ENCODE data around the gene PUM2. TPM values are rescaled to one million over a fixed set of nuclear protein-coding genes. Genes with fewer than 3 reads are reported as not detected.
A peak's percentile ranks its signal among the peaks of the same experiment; 100 is the strongest.

PUM2 gene
- total RNA-seq, 1 donor from 2014 or later, result 69.8 TPM

DNA sequence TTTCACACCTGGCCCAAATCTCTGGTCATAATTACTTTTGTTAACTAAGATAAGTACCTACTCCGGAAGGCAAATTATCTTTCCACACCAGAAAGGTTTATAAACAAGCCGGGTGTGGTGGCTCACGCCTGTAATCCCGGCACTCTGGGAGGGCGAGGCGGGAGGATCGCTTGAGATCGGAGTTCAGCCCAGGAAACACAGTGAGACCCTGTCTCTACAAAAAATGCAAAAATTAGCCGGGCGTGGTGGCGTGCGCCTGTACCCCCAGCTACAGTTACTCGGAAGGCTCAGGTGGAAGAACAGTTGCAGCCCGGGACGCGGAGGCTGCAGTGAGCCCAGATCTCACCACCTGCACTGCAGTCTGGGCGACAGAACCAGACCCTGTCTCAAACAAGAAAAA, 2.1 kb downstream of the PUM2 start:
- H3K4me1 ChIP-seq, result peaks cover 85% of the 10 kb centered on the region
- H3K4me3 ChIP-seq, result peak overlapping the region; percentile 98
- DNase-seq, result no peak
- H3K9me3 ChIP-seq (replicated peaks), result no peaks in the 10 kb centered on the region
- no peak overlapping the region for H3K27ac ChIP-seq (replicated peaks)
- intact Hi-C loops (cut with micrococcal nuclease), result no loop called here
- TF ChIP-seq, protein P1, sequence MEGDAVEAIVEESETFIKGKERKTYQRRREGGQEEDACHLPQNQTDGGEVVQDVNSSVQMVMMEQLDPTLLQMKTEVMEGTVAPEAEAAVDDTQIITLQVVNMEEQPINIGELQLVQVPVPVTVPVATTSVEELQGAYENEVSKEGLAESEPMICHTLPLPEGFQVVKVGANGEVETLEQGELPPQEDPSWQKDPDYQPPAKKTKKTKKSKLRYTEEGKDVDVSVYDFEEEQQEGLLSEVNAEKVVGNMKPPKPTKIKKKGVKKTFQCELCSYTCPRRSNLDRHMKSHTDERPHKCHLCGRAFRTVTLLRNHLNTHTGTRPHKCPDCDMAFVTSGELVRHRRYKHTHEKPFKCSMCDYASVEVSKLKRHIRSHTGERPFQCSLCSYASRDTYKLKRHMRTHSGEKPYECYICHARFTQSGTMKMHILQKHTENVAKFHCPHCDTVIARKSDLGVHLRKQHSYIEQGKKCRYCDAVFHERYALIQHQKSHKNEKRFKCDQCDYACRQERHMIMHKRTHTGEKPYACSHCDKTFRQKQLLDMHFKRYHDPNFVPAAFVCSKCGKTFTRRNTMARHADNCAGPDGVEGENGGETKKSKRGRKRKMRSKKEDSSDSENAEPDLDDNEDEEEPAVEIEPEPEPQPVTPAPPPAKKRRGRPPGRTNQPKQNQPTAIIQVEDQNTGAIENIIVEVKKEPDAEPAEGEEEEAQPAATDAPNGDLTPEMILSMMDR (IDR thresholded peaks at IDR 0.05; ENCODE audit: borderline replicate concordance), result no peak
- no peaks in the 10 kb centered on the region for H3K27me3 ChIP-seq (ENCODE audit: low read depth)
- no peaks in the 10 kb centered on the region for H3K36me3 ChIP-seq

- DNase-seq, result no peak
- TF ChIP-seq, protein P1 (IDR thresholded peaks at IDR 0.05; ENCODE audit: borderline replicate concordance), result no peak
- H3K27me3 ChIP-seq (ENCODE audit: low read depth), result no peaks in the 10 kb centered on the region
- H3K9me3 ChIP-seq (replicated peaks), result no peaks in the 10 kb centered on the region
- intact Hi-C loops (cut with micrococcal nuclease), result no loop called here
- H3K4me1 ChIP-seq, result peaks cover 91% of the 10 kb centered on the region
- no peak overlapping the region for H3K4me3 ChIP-seq
- H3K36me3 ChIP-seq, result no peaks in the 10 kb centered on the region
- H3K27ac ChIP-seq (replicated peaks), result no peak overlapping the region
These were observed 3.9 kb downstream of the PUM2 start for GRCh38 chr2:20346565-20347381.

GRCh38 chr2:20343128-20343527, 7.5 kb downstream of the PUM2 start:
- Histone ChIP-seq H3K4me3 (no peak overlapping the region), H3K27me3 (ENCODE audit: low read depth) (no peaks in the 10 kb centered on the region), H3K4me1 (peaks cover 94% of the 10 kb centered on the region), H3K27ac (replicated peaks) (no peak overlapping the region), H3K36me3 (no peaks in the 10 kb centered on the region), H3K9me3 (replicated peaks) (no peaks in the 10 kb centered on the region)
- DNase-seq, result no peak
- TF ChIP-seq, protein P1 (IDR thresholded peaks at IDR 0.05; ENCODE audit: borderline replicate concordance), result no peak
- intact Hi-C loops (cut with micrococcal nuclease), result no loop called here

DNA sequence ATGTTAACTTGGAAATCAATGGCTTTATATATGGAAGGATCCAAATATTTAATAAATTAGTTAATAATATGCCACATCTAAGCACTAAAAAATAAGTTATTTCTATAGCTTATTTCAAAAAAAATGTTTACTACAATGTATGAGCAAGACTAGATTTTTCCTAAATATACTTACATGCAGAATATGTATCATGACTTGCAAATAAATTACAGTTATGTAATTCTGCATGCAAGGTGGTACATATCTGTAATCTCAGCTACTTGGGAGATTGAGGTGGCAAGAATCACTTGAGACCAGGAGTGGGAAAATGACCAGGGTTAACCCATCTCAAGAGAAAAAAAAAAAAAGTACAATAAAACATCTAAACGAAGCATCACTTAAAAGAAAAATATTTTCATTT, 11.6 kb downstream of the PUM2 start:
- TF ChIP-seq, protein P1 (IDR thresholded peaks at IDR 0.05; ENCODE audit: borderline replicate concordance), result no peak
- no peak overlapping the region for H3K4me3 ChIP-seq

DNA sequence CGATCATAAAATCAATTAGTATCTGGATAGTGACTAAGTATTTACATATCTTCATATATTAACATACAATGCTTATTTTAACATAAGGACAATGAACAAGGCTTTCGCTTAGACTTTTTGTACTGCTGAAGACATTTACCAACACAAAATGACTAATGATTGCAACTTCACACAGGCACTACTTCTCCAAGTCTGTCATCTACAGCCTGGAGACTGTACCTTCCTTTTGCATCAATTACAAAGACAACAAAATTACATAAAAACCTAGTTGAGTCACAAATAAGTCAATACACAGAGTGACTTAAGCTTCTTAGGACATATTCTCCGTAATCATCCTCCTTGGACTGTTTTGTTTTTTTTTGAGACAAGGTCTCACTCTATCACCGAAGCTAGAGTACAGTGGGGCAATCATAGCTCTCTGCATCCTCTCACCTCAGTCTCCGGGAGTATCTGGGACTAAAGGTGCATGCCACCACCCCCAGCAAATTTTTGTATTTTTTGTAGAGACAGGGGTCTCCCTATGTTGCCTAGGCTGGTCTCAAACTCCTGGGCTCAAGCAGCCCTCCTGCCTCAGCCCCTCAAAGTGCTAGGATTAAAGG, 15.9 kb downstream of the PUM2 start:
- Histone ChIP-seq H3K9me3 (replicated peaks) (peaks cover 8% of the 10 kb centered on the region), H3K27ac (replicated peaks) (no peak overlapping the region), H3K4me1 (peaks cover 72% of the 10 kb centered on the region), H3K36me3 (no peaks in the 10 kb centered on the region), H3K4me3 (no peak overlapping the region), H3K27me3 (ENCODE audit: low read depth) (no peaks in the 10 kb centered on the region)
- intact Hi-C loops (cut with micrococcal nuclease), result no loop called here
- TF ChIP-seq, protein P1 (IDR thresholded peaks at IDR 0.05; ENCODE audit: borderline replicate concordance), result no peak
- no peak for DNase-seq

More for the DNA sequence above, 11.6 kb downstream of the PUM2 start:
- Histone ChIP-seq H3K27ac (replicated peaks) (no peak overlapping the region), H3K4me1 (peaks cover 90% of the 10 kb centered on the region), H3K27me3 (ENCODE audit: low read depth) (no peaks in the 10 kb centered on the region), H3K9me3 (replicated peaks) (no peaks in the 10 kb centered on the region), H3K36me3 (no peaks in the 10 kb centered on the region)
- no peak for DNase-seq
- intact Hi-C loops (cut with micrococcal nuclease), result no loop called here

Data from left ventricle myocardium inferior (tissue), 1 donor.